HEK293 (cell line): ENCODE data around the gene TOM1.

Experiments
- CTCF ChIP-seq: fragments of 450-650 bp; formaldehyde crosslinking; IDR thresholded peaks from 2 replicates; pipeline ENCODE4 v1.5.1; 2016; ENCODE audit warnings: missing biosample characterization, missing genetic modification characterization
- REST ChIP-seq: fragments of 450-650 bp; formaldehyde crosslinking; IDR thresholded peaks from 2 replicates; pipeline ENCODE4 v1.5.1; 2016; ENCODE audit warnings: missing biosample characterization, missing genetic modification characterization
- SALL2 ChIP-seq: fragments of 450-650 bp; formaldehyde crosslinking; IDR thresholded peaks from 2 replicates; pipeline ENCODE4 v1.5.0; 2017; ENCODE audit warnings: missing biosample characterization, mild to moderate bottlenecking, missing genetic modification characterization, borderline replicate concordance
- ZBTB7A ChIP-seq: fragments of 450-650 bp; formaldehyde crosslinking; IDR thresholded peaks from 2 replicates; pipeline ENCODE4 v1.5.1; 2016; ENCODE audit warnings: low read depth, missing biosample characterization, missing genetic modification characterization
- ZNF174 ChIP-seq: fragments of 450-650 bp; formaldehyde crosslinking; IDR thresholded peaks from 2 replicates; pipeline ENCODE4 v1.5.0; 2017; ENCODE audit warnings: missing biosample characterization, mild to moderate bottlenecking, missing genetic modification characterization
- ZNF274 ChIP-seq, 2 experiments: fragments of 200-500 bp in 1 of 2; fragments of 450-650 bp in 1 of 2; sonication (Bioruptor generic) in 1 of 2; formaldehyde crosslinking in 1 of 2; IDR thresholded peaks; 2 replicates each; pipeline versions ENCODE4 v1.5.1 to v1.6.1; 2014 to 2016; ENCODE audit warnings: borderline replicate concordance in 1 of 2, inconsistent platforms in 1 of 2, low read length in 1 of 2, missing biosample characterization in 1 of 2, missing genetic modification characterization in 1 of 2
- ZNF449 ChIP-seq: fragments of 450-650 bp; formaldehyde crosslinking; IDR thresholded peaks from 2 replicates; pipeline ENCODE4 v1.5.1; 2017; ENCODE audit warnings: missing biosample characterization, mild to moderate bottlenecking, missing genetic modification characterization, moderate library complexity
- ZNF660 ChIP-seq: fragments of 450-650 bp; IDR thresholded peaks from 2 replicates; pipeline ENCODE4 v1.5.1; 2018; ENCODE audit warnings: missing biosample characterization, mild to moderate bottlenecking, missing genetic modification characterization
- ZSCAN16 ChIP-seq: fragments of 450-650 bp; formaldehyde crosslinking; IDR thresholded peaks from 2 replicates; pipeline ENCODE4 v1.5.1; 2016; ENCODE audit warnings: missing biosample characterization, missing genetic modification characterization

GRCh38 chr22:35346596-35347220, 47.0 kb downstream of the TOM1 start:
- TF ChIP-seq ZNF174 (tag by site-specific recombination) (no peak), CTCF (tag by site-specific recombination) (no peak), SALL2 (no peak), REST (no peak), ZBTB7A (tag by site-specific recombination) (no peak), ZNF274 (IDR thresholded peaks at IDR 0.05; ENCODE audit: low read length) (no peak), ZNF274 (tag by site-specific recombination; IDR thresholded peaks at IDR 0.05; ENCODE audit: borderline replicate concordance) (no peak), ZNF449 (tag by site-specific recombination) (no peak), ZSCAN16 (tag by site-specific recombination) (no peak), ZNF660 (tag by site-specific recombination) (no peak)
